GM18520 (cell line): ENCODE measurements around the gene VSIG10.
"Not testable (repeated sequence)": the region's sequence is repeated elsewhere in the genome, so short reads cannot be mapped to it uniquely, and the experiment has no call there.

Experiments
- ATAC-seq: cut with Tn5 transposase; IDR thresholded peaks from one replicate; pipeline ENCODE4 v1.9.1; 2021; ENCODE audit not compliant: unreplicated experiment

Gene VSIG10

DNA sequence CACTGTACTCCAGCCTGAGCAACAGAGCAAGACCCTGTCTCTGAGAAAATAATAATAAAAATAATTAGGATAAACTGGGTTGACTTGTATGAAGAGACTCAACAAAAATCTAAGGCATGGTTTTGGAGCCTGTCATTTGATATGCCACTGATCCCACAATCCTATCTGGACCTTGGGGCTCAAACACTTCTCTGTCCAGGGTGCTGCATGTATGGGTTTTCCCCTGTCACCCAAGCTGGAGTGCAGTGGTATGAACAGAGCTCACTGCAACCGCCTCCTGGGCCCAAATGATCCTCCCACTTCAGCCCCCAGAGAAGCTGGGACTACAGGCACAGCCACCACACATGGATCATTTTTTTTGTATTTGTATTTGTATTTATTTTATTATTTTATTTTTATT is 5.3 kb upstream of the VSIG10 start:
- no peak for ATAC-seq

- ATAC-seq = no peak
Observed at GRCh38 chr12:118107694-118108093, 3.9 kb upstream of the VSIG10 start.

DNA sequence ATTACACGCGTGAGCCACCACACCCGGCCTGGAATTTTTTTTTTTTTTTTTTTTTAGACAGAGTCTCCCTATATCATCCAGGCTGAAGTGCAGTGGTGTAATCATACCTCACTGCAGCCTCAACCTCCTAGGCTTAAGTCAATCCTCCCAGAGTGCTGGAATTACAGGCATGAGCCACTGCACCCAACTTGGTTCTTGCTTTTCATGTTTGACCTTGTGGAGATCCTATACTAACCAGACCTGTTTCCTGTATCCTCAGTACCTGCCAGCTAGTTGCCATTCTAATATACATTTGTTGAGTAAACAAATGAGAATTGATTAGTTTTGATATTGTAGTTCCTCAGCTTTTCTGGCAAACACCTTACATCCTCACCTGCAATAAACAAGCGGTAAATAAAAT is 3.2 kb upstream of the VSIG10 start:
- no peak for ATAC-seq

DNA sequence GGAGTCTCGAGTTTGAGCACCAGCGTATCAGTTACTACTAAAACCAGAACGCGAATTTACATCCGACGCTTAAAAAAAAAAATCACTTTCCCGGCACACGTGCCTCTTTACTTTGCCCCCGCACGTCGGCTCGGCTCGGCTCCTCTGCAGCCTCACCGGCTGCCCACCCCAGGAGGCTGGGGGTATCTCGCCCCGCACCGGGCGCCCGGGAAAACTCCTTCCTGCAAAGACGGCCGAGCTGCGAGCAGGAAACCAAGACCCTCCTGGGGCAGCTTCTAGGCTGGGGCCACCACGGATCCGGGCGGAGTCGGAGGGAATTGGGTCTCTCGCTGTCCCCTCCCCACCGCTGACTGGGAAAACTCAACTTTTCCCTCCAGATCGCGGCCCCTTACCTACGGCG is 610 bp downstream of the VSIG10 start:
- ATAC-seq = no peak

- ATAC-seq = no peak
Observed at GRCh38 chr12:118102609-118103008, 1.2 kb downstream of the VSIG10 start.

GRCh38 chr12:118102070-118102469 is 1.7 kb downstream of the VSIG10 start:
- no peak for ATAC-seq

- ATAC-seq = no peak
Observed at GRCh38 chr12:118101051-118101450, 2.8 kb downstream of the VSIG10 start.

- ATAC-seq = no peak
Observed at GRCh38 chr12:118098911-118099671, 4.7 kb downstream of the VSIG10 start.

GRCh38 chr12:118098401-118098800 is 5.4 kb downstream of the VSIG10 start:
- no peak for ATAC-seq

DNA sequence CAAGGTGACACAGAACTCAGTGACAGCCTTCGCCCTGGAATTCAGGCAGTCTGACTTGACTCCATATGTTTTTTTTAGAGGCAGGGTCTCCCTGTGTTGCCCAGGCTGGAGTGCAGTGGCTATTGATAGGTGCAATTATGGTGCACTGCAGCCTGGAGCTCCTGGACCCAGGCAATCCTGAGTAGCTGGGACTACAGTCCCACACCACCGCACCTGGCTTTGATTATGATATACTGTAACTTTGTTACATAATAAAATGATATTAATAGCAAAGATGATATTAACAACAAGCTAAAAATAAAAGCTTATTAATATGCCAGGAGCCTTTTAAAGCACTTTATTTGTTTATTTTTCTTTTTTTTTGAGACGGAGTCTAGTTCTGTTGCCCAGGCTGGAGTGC is 9.8 kb downstream of the VSIG10 start:
- ATAC-seq = no peak

DNA sequence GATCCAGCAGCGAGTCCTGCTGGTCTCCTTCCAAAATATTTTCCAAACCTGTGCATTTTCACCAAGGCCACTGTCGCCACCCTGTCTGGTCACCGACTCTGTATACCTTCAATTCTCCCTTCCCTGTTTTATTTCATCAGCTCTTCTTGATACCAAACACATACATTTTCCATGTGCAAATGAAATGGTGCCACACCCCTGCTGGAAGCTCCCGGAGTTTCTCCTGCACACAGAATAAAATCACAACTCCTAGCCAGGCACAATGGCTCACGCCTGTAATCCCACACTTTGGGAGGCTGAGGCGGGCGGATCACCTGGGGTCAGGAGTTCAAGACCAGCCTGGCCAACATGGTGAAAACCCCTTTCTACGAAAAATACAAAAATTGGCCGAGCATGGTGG is 14.0 kb downstream of the VSIG10 start:
- no peak for ATAC-seq

- ATAC-seq = no peak
Observed at GRCh38 chr12:118082161-118082560, 21.6 kb downstream of the VSIG10 start.

- not testable (repeated sequence) for ATAC-seq
Observed at GRCh38 chr12:118081521-118081920, 22.3 kb downstream of the VSIG10 start.

DNA sequence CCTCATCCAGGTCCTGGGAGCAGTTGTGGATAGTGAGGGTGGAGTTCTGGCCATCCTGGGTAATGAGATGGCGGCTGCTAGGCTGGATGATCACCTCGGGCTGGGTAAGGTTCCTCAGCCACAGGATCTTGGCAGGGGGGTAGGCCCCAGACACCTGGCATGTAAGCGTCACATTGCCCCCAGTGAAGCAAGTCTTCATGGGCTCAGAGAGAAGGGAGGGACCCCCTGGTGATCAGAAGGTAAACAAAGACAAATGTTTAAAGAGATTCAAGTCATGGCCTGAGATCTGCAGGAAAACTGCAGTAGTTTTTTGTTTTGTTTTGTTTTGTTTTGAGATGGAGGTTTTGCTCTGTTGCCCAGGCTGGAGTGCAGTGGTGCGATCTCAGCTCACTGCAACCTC is 30.0 kb downstream of the VSIG10 start:
- no peak for ATAC-seq

DNA sequence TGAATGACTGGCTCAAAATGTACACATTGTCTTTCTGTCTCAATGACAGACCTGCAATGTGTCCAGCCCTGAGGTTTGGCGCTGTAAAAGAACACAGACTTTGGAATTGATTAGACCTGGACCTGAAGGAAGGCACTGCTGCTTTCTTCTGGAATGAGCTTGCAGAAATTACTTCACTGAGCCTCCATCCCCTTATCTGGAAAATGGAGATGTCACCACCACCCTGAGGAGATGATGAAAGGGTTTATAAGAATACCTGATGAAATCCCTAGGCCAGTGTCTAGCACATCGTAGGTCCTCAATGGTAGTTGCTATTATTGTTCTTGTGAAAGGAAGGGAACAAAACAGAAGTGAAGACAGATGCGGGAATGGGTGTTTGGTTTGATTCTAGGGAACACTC is 33.2 kb downstream of the VSIG10 start:
- no peak for ATAC-seq

GRCh38 chr12:118068445-118068844 is 35.4 kb downstream of the VSIG10 start:
- ATAC-seq = no peak

DNA sequence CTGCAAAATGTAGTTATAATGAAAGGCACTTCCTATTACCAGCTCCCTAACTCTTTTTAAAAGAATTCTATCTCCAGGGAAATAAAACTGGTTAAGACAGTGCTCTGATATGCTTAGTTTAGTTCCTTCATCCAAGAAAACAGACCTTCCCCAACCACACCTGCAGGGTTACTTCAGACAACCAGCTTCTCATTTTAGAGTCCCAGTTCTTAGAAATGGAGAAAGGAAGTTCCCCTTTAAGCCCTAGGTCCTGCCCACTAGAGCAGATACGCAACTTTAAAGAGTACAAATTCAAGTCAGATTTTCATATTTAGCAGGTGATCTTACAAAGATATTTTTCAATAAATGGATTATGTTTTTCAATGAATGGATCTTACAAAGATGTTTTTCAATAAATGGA is 38.4 kb downstream of the VSIG10 start:
- ATAC-seq = no peak

DNA sequence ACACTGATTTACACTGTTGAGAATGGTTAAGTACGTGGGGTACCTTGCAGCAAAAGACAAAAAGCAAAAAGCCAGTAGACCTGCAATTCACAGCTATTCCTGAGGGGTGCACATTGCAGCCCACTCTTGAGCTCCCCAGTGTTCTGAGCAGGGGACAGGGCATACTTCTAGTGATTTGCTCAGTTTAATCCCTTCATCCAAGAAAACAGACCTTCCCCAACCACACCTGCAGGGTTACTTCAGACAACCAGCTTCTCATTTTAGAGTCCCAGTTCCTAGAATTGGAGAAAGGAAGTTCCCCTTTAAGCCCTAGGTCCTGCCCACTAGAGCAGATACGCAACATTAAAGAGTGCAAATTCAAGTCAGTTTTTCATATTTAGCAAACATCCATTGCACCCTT is 39.2 kb downstream of the VSIG10 start:
- ATAC-seq = no peak

DNA sequence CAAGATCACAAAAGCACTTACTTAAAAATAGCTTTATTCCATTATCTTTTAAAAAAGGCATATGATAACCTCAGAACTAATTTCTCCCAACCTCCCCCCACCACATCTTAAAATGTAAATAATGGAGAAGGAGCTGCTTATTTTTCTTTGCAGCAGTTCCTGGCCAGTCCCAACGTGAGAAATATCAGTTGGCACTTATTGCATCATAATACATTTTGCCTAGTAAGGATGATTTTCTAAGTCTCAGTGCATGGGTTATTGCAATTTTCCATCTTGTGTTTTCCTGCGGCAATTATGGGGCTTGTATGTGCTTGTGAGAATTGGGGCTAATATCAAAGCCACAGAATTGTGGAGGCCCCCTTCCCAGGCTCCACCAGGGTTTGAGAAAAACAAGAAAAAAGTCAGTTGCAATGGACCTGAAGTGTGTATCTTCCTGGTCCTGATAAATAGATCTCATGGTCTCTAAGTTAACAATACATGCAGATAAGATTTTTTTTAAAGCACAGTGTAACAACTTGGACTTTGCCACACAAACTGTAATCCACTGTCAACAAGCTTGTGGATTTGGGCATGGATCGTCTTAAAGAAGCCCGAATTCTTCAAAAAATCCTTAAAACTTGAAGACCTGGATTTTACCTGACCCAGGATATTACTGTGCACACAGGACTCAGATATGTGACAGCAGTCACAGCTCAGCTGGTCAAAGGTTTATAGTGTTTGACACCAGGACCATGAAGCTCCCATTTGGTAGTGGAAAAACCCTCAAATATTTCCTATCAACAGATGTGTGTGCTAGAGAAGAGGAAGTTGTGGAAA is 40.0 kb downstream of the VSIG10 start:
- no peak for ATAC-seq

GRCh38 chr12:118061873-118062843 is 41.7 kb downstream of the VSIG10 start:
- ATAC-seq = no peak
